ENCODE measurements around the gene ZNF433. TPM values are rescaled to one million over a fixed set of nuclear protein-coding genes. Genes with fewer than 3 reads are reported as not detected.
A peak's percentile ranks its signal among the peaks of the same experiment; 100 is the strongest.

Gene ZNF433
- total RNA-seq, 2 donors from 2014 or later: 3.9 to 7.9 TPM

- peaks cover 34% of the 10 kb centered on the region for H3K36me3 ChIP-seq (ENCODE audit: control insufficient read depth, insufficient read depth, low read length)
- no peak overlapping the region for H3K27ac ChIP-seq (ENCODE audit: low read depth, low read length)
- H3K4me1 Mint-ChIP-seq: no peaks in the 10 kb centered on the region
- H3K4me3 ChIP-seq (ENCODE audit: low read length): peak overlapping the region; percentile 59
- TF ChIP-seq CTCF (conservative IDR thresholded peaks at IDR 0.05): no peak
- H3K27me3 ChIP-seq (ENCODE audit: control insufficient read depth, insufficient read depth, low read length, poor library complexity, severe bottlenecking): no peaks in the 10 kb centered on the region
- H3K9me3 ChIP-seq (ENCODE audit: control insufficient read depth, low read length): peaks cover 72% of the 10 kb centered on the region
- no peaks in the 10 kb centered on the region for H3K4me1 ChIP-seq (ENCODE audit: control insufficient read depth, insufficient read depth, low read length)
- H3K9ac ChIP-seq (ENCODE audit: extremely low read depth, low read length, poor library complexity, severe bottlenecking): no peak overlapping the region
- no peak overlapping the region for H3K27ac Mint-ChIP-seq
- peaks cover 56% of the 10 kb centered on the region for H3K36me3 Mint-ChIP-seq (ENCODE audit: low read depth)
- no peak overlapping the region for H3K4me3 Mint-ChIP-seq
- no peaks in the 10 kb centered on the region for H3K27me3 Mint-ChIP-seq (ENCODE audit: insufficient read depth)
- peaks cover 90% of the 10 kb centered on the region for H3K9me3 Mint-ChIP-seq
- no peak for DNase-seq
- WGBS, 2 experiments (ENCODE audit: insufficient coverage in 1 of 2, insufficient read length in 1 of 2): 92 to 100% methylated on average over 1 to 5 of the region's 5 CpGs
Observed at GRCh38 chr19:12043752-12044422, 8.4 kb upstream of the ZNF433 start.

- Mint-ChIP-seq H3K27me3 (ENCODE audit: insufficient read depth) (peaks cover 4% of the 10 kb centered on the region), H3K9me3 (peaks cover 89% of the 10 kb centered on the region), H3K4me1 (no peaks in the 10 kb centered on the region), H3K27ac (no peak overlapping the region), H3K4me3 (no peak overlapping the region), H3K36me3 (ENCODE audit: low read depth) (peaks cover 55% of the 10 kb centered on the region)
- no peak for DNase-seq
- H3K9ac ChIP-seq (ENCODE audit: extremely low read depth, low read length, poor library complexity, severe bottlenecking): no peak overlapping the region
- H3K4me3 ChIP-seq (ENCODE audit: low read length): peak overlapping the region; percentile 67
- no peaks in the 10 kb centered on the region for H3K27me3 ChIP-seq (ENCODE audit: control insufficient read depth, insufficient read depth, low read length, poor library complexity, severe bottlenecking)
- TF ChIP-seq CTCF (conservative IDR thresholded peaks at IDR 0.05): no peak
- no peak overlapping the region for H3K27ac ChIP-seq (ENCODE audit: low read depth, low read length)
- peaks cover 34% of the 10 kb centered on the region for H3K36me3 ChIP-seq (ENCODE audit: control insufficient read depth, insufficient read depth, low read length)
- H3K4me1 ChIP-seq (ENCODE audit: control insufficient read depth, insufficient read depth, low read length): no peaks in the 10 kb centered on the region
- H3K9me3 ChIP-seq (ENCODE audit: control insufficient read depth, low read length): peaks cover 67% of the 10 kb centered on the region
Observed at GRCh38 chr19:12042893-12043292, 7.4 kb upstream of the ZNF433 start.

- H3K4me1 Mint-ChIP-seq: peaks cover 5% of the 10 kb centered on the region
- H3K27me3 Mint-ChIP-seq (ENCODE audit: insufficient read depth): peaks cover 22% of the 10 kb centered on the region
- peaks cover 69% of the 10 kb centered on the region for H3K9me3 Mint-ChIP-seq
- H3K27ac Mint-ChIP-seq: no peak overlapping the region
- TF ChIP-seq CTCF (conservative IDR thresholded peaks at IDR 0.05): no peak
- H3K4me3 Mint-ChIP-seq: peak overlapping the region; percentile 73
- Histone ChIP-seq H3K4me3 (ENCODE audit: low read length) (peak overlapping the region; percentile 92), H3K27ac (ENCODE audit: low read depth, low read length) (no peak overlapping the region), H3K4me1 (ENCODE audit: control insufficient read depth, insufficient read depth, low read length) (no peaks in the 10 kb centered on the region), H3K9ac (ENCODE audit: extremely low read depth, low read length, poor library complexity, severe bottlenecking) (peak overlapping the region; percentile 90), H3K36me3 (ENCODE audit: control insufficient read depth, insufficient read depth, low read length) (peaks cover 7% of the 10 kb centered on the region), H3K9me3 (ENCODE audit: control insufficient read depth, low read length) (peaks cover 28% of the 10 kb centered on the region), H3K27me3 (ENCODE audit: control insufficient read depth, insufficient read depth, low read length, poor library complexity, severe bottlenecking) (no peaks in the 10 kb centered on the region)
- H3K36me3 Mint-ChIP-seq (ENCODE audit: low read depth): peaks cover 29% of the 10 kb centered on the region
- 29 to 43% methylated on average over 4 to 8 of the region's 8 CpGs for WGBS, 2 experiments (ENCODE audit: insufficient coverage in 1 of 2, insufficient read length in 1 of 2)
- DNase-seq: no peak
Observed at GRCh38 chr19:12034620-12035019, 859 bp downstream of the ZNF433 start.
